ENCODE data around the gene FASTKD1. TPM values are rescaled to one million over a fixed set of nuclear protein-coding genes. Genes with fewer than 3 reads are reported as not detected.

FASTKD1 gene
- total RNA-seq, 1 donor, result 25.9 TPM

DNA sequence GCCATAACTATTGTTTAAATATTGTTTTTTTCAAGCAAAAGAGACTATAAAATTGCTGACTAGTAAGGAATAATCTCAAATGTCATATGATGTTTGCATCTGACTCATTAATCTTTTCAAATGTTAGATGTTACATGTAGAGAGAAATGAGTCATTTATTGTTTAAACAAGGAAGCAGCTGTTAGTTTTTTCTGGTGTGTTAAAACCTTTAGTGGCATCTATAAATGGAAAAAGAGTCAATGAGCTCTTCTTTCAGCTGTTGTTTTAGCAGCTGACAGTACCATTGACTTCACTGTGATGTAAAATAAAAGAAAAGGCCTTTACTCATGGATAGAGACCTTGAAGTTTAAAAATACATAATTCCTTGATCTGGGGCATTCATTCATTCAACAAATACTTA lies 66.0 kb downstream of the FASTKD1 start:
- H3K4me3 ChIP-seq (ENCODE audit: low read depth, low read length), result no peak overlapping the region
- peak; percentile 76 for DNase-seq (ENCODE audit: low read depth)
- TF ChIP-seq, protein P1, sequence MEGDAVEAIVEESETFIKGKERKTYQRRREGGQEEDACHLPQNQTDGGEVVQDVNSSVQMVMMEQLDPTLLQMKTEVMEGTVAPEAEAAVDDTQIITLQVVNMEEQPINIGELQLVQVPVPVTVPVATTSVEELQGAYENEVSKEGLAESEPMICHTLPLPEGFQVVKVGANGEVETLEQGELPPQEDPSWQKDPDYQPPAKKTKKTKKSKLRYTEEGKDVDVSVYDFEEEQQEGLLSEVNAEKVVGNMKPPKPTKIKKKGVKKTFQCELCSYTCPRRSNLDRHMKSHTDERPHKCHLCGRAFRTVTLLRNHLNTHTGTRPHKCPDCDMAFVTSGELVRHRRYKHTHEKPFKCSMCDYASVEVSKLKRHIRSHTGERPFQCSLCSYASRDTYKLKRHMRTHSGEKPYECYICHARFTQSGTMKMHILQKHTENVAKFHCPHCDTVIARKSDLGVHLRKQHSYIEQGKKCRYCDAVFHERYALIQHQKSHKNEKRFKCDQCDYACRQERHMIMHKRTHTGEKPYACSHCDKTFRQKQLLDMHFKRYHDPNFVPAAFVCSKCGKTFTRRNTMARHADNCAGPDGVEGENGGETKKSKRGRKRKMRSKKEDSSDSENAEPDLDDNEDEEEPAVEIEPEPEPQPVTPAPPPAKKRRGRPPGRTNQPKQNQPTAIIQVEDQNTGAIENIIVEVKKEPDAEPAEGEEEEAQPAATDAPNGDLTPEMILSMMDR (IDR thresholded peaks at IDR 0.05; ENCODE audit: insufficient read depth, low read depth, low read length), result no peak

DNA sequence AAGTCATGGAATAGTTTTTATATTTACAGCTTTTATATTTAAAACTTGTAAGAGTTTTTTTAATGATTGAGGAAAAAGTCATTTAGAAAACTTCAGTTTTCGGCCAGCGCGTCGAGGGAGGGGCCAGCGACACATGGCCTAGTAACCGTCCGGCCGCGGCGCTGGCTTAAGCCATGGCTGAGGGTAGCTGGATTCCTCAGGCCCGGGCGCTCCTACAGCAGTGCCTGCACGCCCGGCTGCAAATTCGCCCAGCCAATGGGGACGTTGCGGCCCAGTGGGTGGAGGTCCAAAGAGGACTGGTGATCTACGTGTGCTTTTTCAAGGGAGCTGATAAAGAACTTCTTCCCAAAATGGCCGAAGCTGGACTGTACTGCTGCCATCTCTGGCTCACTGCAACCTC lies 69.0 kb downstream of the FASTKD1 start:
- DNase-seq (ENCODE audit: low read depth), result no peak
- TF ChIP-seq, protein P1 (IDR thresholded peaks at IDR 0.05; ENCODE audit: insufficient read depth, low read depth, low read length), result no peak
- H3K4me3 ChIP-seq (ENCODE audit: low read depth, low read length), result no peak overlapping the region

DNA sequence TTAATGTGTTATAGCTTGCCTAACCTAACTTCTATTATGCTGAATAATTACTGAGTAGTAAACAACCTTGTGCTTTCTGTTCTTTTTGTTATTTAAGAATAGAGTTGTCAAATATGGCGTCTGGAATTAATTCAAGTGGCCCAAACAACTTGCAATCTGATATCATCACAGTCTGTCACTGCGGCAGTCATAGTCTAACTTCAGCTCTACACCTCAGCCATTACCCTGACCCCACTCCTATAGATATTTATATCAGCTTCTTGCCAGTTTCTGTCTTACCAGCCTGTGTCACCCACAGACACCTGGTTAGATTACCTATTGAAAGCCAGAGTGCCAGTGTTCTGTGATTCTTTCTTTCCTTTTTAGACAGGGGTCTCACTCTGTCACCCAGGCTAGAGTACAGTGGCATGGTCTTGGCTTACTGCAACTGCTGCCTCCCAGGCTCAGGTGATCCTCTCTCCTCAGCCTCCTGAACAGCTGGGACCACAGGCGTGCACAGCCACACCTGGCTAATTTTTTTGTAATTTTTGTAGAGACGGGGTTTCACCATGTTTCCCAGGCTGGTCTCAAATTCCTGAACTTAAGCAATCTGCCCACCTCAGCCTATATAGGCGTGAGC lies 78.2 kb downstream of the FASTKD1 start:
- no peak for DNase-seq (ENCODE audit: low read depth)
- TF ChIP-seq, protein P1 (IDR thresholded peaks at IDR 0.05; ENCODE audit: insufficient read depth, low read depth, low read length), result no peak

DNA sequence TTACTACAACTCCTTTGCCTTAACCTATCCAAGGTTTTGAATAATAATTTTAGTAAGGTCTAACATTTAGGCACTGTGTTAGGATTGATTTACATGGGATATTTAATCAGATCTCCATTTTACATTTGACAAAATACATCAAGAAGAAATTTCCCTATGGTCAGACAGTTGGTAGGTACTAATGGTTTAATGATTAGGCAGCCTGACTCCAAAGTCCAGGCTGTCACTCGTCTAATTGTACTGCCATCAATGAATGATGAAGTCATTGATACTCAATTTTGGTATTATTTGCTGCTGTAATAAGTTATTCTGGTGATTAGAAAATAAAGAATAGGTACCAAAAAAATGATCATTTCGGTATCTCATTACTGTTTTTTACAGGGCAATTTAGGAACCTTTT lies 80.3 kb downstream of the FASTKD1 start:
- DNase-seq (ENCODE audit: low read depth), result no peak
- H3K4me3 ChIP-seq (ENCODE audit: low read depth, low read length), result no peak overlapping the region
- TF ChIP-seq, protein P1 (IDR thresholded peaks at IDR 0.05; ENCODE audit: insufficient read depth, low read depth, low read length), result no peak

More for the DNA sequence above, 78.2 kb downstream of the FASTKD1 start:
- H3K4me3 ChIP-seq (ENCODE audit: low read depth, low read length), result no peak overlapping the region

DNA sequence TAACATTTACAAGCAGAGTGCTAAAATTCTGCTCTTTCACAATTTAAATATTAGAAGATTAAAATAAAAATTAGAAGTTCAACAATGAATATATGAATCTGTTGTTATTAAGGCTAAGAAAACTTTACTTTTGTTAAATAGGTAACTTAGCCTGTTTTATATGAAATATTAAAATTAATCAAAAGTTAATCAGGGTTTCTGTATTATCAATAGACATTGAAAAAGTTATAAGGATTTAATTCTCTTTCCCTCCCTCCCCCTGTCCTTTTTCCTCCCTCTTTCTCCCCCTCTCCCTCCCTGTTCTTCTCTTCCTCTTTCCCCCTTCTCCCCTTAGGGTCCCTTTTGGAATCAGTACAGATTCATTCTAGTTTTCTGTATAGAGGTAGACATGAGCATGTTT lies 82.3 kb downstream of the FASTKD1 start:
- TF ChIP-seq, protein P1 (IDR thresholded peaks at IDR 0.05; ENCODE audit: insufficient read depth, low read depth, low read length), result no peak
- no peak for DNase-seq (ENCODE audit: low read depth)
- no peak overlapping the region for H3K4me3 ChIP-seq (ENCODE audit: low read depth, low read length)

DNA sequence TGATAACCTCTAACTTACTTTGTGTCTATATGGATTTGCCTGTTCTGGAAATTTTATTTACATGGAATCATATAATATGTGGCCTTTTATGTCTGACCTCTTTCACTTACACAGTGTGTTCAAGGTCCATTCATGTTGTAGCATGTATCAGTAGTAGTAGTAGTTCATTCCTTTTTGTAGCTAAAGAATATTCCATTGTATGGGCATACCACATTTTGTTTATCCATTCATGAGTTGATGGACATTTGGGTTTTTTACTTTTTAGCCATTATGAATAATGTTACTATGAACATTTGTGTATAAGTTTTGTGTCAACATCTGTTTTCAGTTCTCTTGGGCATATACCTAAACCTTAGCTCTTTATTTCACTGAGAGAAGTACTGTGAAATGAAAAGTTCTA lies 82.8 kb downstream of the FASTKD1 start:
- TF ChIP-seq, protein P1 (IDR thresholded peaks at IDR 0.05; ENCODE audit: insufficient read depth, low read depth, low read length), result no peak
- no peak for DNase-seq (ENCODE audit: low read depth)
- no peak overlapping the region for H3K4me3 ChIP-seq (ENCODE audit: low read depth, low read length)

DNA sequence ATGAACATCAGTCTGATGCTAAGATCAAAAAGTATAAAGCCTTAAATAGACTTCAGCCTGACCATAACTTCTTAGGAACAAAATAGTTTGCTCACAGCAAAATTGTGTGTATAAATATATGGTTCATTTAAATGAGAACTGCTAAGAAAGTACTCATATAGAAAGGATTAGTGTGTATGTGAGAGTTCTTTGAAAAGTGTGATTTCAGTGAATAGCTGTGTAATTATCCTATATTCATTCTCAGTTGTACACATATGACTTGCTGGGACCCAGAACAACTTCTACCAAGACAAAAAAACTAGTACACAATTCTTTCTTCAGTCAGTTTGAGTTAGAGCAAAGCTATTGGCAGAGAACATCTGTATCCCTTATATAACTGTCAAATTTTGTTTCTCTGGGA lies 87.2 kb downstream of the FASTKD1 start:
- TF ChIP-seq, protein P1 (IDR thresholded peaks at IDR 0.05; ENCODE audit: insufficient read depth, low read depth, low read length), result no peak
- DNase-seq (ENCODE audit: low read depth), result no peak
- H3K4me3 ChIP-seq (ENCODE audit: low read depth, low read length), result no peak overlapping the region
